K562 (cell line): ENCODE data around the gene SMC5. TPM values are rescaled to one million over a fixed set of nuclear protein-coding genes. Genes with fewer than 3 reads are reported as not detected.

ENCODE experiments used
- ATAC-seq: fragments of 200-7000 bp; cut with Tn5 transposase; 3 replicates; pipeline ENCODE4 v1.9.1; 2020; ENCODE audit warnings: moderate library complexity
- BruUV-seq: library from RNA; stranded (reverse); fragments of 400-500 nt; replicated peaks from 2 replicates; lab custom pipeline; 2021; lab: Mats Ljungman, UMichigan
- CTCF ChIA-PET: fragments of 300-600 bp; formaldehyde crosslinking; extraction: SDS; loops from one replicate; lab custom pipeline; 2021; ENCODE audit warnings: low intra/inter-chr PET ratio; lab: Yijun Ruan, JAX
- POLR2A ChIA-PET: fragments of 300-600, 350-650 bp; sonication (Branson Sonifier 250); formaldehyde crosslinking; extraction: SDS; loops from one replicate; lab custom pipeline; 2021; ENCODE audit warnings: antibody characterized with exemption, inconsistent platforms; lab: Yijun Ruan, JAX
- DNase-seq, 4 experiments: peaks; one replicate each; pipeline versions ENCODE4 v3.0.0 to v3.0.0-alpha.2; 2011 to 2018; ENCODE audit warnings: low spot score in 3 of 4, mixed read lengths in 3 of 4; ENCODE audit errors: extremely low read depth in 1 of 4
- FAIRE-seq: peaks from 2 replicates; lab custom pipeline; 2011; peaks lifted over from hg19 to GRCh38; lab: Jason Lieb, UNC
- H2AFZ ChIP-seq: 2 replicates; pipeline ENCODE4 v1.6.0; 2011; ENCODE audit warnings: low read depth, low read length, control low read depth, inconsistent platforms
- H3K27ac ChIP-seq: fragments of 200-600 bp; 3 replicates; pipeline ENCODE4 v1.8.0; 2011; ENCODE audit warnings: low read depth, mild to moderate bottlenecking, control low read depth, inconsistent platforms, low read length, moderate library complexity, mixed read lengths; ENCODE audit errors: extremely low read depth
- H3K27me3 ChIP-seq, 2 experiments: fragments of 300-600 bp in 1 of 2; 2 replicates in 1 of 2; 3 replicates in 1 of 2; pipeline versions ENCODE4 v1.6.0 to v1.8.0; 2011; ENCODE audit warnings: inconsistent platforms in 2 of 2, low read length in 2 of 2, mild to moderate bottlenecking in 1 of 2, mixed read lengths in 1 of 2, moderate library complexity in 1 of 2; ENCODE audit not compliant: control insufficient read depth in 2 of 2, insufficient read depth in 2 of 2
- H3K36me3 ChIP-seq: fragments of 300-600 bp; 3 replicates; pipeline ENCODE4 v1.8.0; 2011; ENCODE audit warnings: mild to moderate bottlenecking, low read length, inconsistent platforms; ENCODE audit not compliant: control insufficient read depth, insufficient read depth
- H3K4me1 ChIP-seq, 2 experiments: fragments of 200-600 bp in 1 of 2; replicated peaks in 1 of 2; 2 replicates in 1 of 2; 3 replicates in 1 of 2; pipeline versions ENCODE4 v1.5.1 to v1.8.0; 2011; ENCODE audit warnings: inconsistent platforms in 2 of 2, low read length in 2 of 2, mild to moderate bottlenecking in 1 of 2, mixed read lengths in 1 of 2, moderate library complexity in 1 of 2; ENCODE audit not compliant: control insufficient read depth in 2 of 2, insufficient read depth in 2 of 2
- H3K4me2 ChIP-seq: 2 replicates; pipeline ENCODE4 v1.6.1; 2011; ENCODE audit warnings: low read length, control low read depth, inconsistent platforms, mixed read lengths; ENCODE audit not compliant: insufficient read depth
- H3K4me3 ChIP-seq: fragments of 200-600 bp; sonication (generic), shearing (Covaris generic); 2 replicates; pipeline ENCODE4 v1.5.1; 2016; ENCODE audit warnings: control low read depth, inconsistent platforms
- H3K79me2 ChIP-seq: fragments of 200-600 bp; 3 replicates; pipeline ENCODE4 v1.8.0; 2011; ENCODE audit warnings: low read length, inconsistent platforms; ENCODE audit not compliant: control insufficient read depth, insufficient read depth
- H3K9ac ChIP-seq, 2 experiments: 2 replicates each; pipeline versions ENCODE4 v1.6.0 to v1.6.1; 2011; ENCODE audit warnings: low read depth in 2 of 2, low read length in 2 of 2, control low read depth in 1 of 2, inconsistent platforms in 1 of 2, mild to moderate bottlenecking in 1 of 2, mixed read lengths in 1 of 2; ENCODE audit not compliant: insufficient read depth in 1 of 2
- H3K9me1 ChIP-seq: one replicate; pipeline ENCODE4 v1.6.0; 2011; ENCODE audit warnings: inconsistent platforms, mild to moderate bottlenecking, low read length, moderate library complexity; ENCODE audit not compliant: control insufficient read depth, insufficient read depth
- H3K9me3 ChIP-seq: replicated peaks from 2 replicates; pipeline ENCODE4 v1.5.1; 2011; ENCODE audit warnings: low read depth, low read length, inconsistent platforms; ENCODE audit not compliant: control insufficient read depth, insufficient read depth
- H4K20me1 ChIP-seq: replicated peaks from 2 replicates; pipeline ENCODE4 v1.6.1; 2011; ENCODE audit warnings: low read length, inconsistent platforms, mixed read lengths; ENCODE audit not compliant: control insufficient read depth, insufficient read depth
- CHD1 ChIP-seq: fragments of 200-600 bp; sonication (generic); IDR thresholded peaks from one replicate; pipeline ENCODE4 v1.6.1; 2012; ENCODE audit warnings: mild to moderate bottlenecking, moderate library complexity, low read length, inconsistent platforms
- HIVEP1 ChIP-seq: fragments of 250-450 bp; sonication (Bioruptor Pico); IDR thresholded peaks from 2 replicates; pipeline ENCODE4 v1.4.0; 2020; ENCODE audit warnings: mild to moderate bottlenecking
- NR2C2 ChIP-seq, 2 experiments: fragments of 200-800 bp in 1 of 2; sonication (Bioruptor generic) in 1 of 2; sonication (generic) in 1 of 2; formaldehyde crosslinking in 1 of 2; IDR thresholded peaks; 2 replicates each; pipeline versions ENCODE4 v1.6.1 to v1.8.0; 2016 to 2022; ENCODE audit warnings: mild to moderate bottlenecking in 1 of 2, missing compliant biosample characterization in 1 of 2, missing genetic modification characterization in 1 of 2, missing genetic modification reagents in 1 of 2
- PML ChIP-seq: IDR thresholded peaks from 2 replicates; pipeline ENCODE4 v1.6.1; 2012; ENCODE audit warnings: low read length, inconsistent platforms
- ZBED1 ChIP-seq: IDR thresholded peaks from 2 replicates; pipeline ENCODE4 v1.6.1; 2014
- ZBTB1 ChIP-seq: sonication (generic); formaldehyde crosslinking; IDR thresholded peaks from 2 replicates; pipeline ENCODE4 v1.8.1; 2023; ENCODE audit warnings: missing genetic modification reagents, low read depth, mild to moderate bottlenecking, borderline replicate concordance
- ZNF282 ChIP-seq: sonication (generic); formaldehyde crosslinking; IDR thresholded peaks from 2 replicates; pipeline ENCODE4 v1.8.1; 2023; ENCODE audit warnings: missing genetic modification reagents
- ZNF75A ChIP-seq: fragments of 450-650 bp; formaldehyde crosslinking; IDR thresholded peaks from 2 replicates; pipeline ENCODE4 v1.4.0; 2020; ENCODE audit warnings: mild to moderate bottlenecking
- ZNF785 ChIP-seq: fragments of 250-450 bp; sonication (Bioruptor Pico); IDR thresholded peaks from 2 replicates; pipeline ENCODE4 v1.4.0; 2020; ENCODE audit warnings: mild to moderate bottlenecking
- WGBS: fragments of 100-300 bp; shearing (Covaris generic); methylation state at CpG from one replicate; pipeline ENCODE4 v1.1.6; 2016; ENCODE audit warnings: low coverage, mixed read lengths; ENCODE audit not compliant: insufficient coverage; ENCODE audit errors: missing lambda C conversion rate; 5-methylcytosine and 5-hydroxymethylcytosine counted together
- in situ Hi-C: fragments of 300-500 bp; cut with MboI; formaldehyde crosslinking; loops from 4 replicates; pipeline ENCODE4 v1.15.0; 2018; ENCODE audit warnings: inconsistent platforms, mixed read lengths
- intact Hi-C: fragments of 100-400 bp; cut with micrococcal nuclease; formaldehyde crosslinking; loops from 2 replicates; pipeline ENCODE4 v1.14.2; 2022
- polyA plus RNA-seq, 8 experiments: library from polyadenylated mRNA; depleted of rRNA in 4 of 8; stranded (reverse) in 5 of 8; unstranded in 3 of 8; fragments of >200 nt; fragmentation: Nextera tagmentation in 2 of 8; fragmentation: Illumina TruSeq in 1 of 8; extraction: Ambion mirVana in 2 of 8; extraction: Trizol in 1 of 8; gene quantifications; 2 replicates each; pipeline versions ENCODE4 v1.2.1 to v1.2.3, GENCODE V29; 2011 to 2014; ENCODE audit warnings: inconsistent platforms in 1 of 8, missing spikeins in 1 of 8
- total RNA-seq, 7 experiments: library from RNA; depleted of rRNA in 6 of 7; stranded (reverse); fragments of >200 nt in 6 of 7; fragmentation: Illumina TruSeq in 2 of 7; extraction: Trizol in 2 of 7; gene quantifications; 2 replicates each; pipeline versions ENCODE4 v1.2.1 to v1.2.3, GENCODE V29; 2011 to 2021; ENCODE audit warnings: low replicate concordance in 1 of 7
- TF ChIP-seq, protein P1 (sequence below): IDR thresholded peaks from 2 replicates; pipeline ENCODE4 v1.6.1; 2011; ENCODE audit warnings: borderline replicate concordance, low read depth, mild to moderate bottlenecking, moderate library complexity, low read length; ENCODE audit not compliant: insufficient read depth, poor library complexity, severe bottlenecking
- TF ChIP-seq, protein P2 (sequence below): sonication (generic); formaldehyde crosslinking; IDR thresholded peaks from 2 replicates; pipeline ENCODE4 v1.8.1; 2023; ENCODE audit warnings: missing genetic modification reagents, mild to moderate bottlenecking, borderline replicate concordance

Gene SMC5
- total and polyA plus RNA-seq, 9 of the 15 experiments (the other 6 are each of a cell fraction or from before 2014, with no cell fraction given): 3.5 to 43.2 (median 21.4) TPM

DNA sequence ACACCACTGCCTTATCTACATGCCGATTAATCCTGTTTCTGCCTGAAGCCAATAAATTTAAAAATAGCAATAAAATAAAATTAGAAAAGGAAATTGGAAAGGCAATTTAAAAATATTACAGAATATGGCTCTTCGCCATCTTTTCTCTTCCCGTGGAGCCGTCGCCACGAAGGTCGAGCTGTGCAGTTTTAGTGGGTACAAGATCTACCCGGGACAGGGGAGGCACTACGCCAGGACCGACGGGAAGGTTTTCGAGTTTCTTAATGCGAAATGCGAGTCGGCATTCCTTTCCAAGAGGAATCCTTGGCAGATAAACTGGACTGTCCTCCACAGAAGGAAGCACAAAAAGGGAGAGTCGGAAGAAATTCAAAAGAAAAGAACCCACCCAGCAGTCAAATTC, 41.7 kb upstream of the SMC5 start (continued):
- no peak for TF ChIP-seq ZBED1

DNA sequence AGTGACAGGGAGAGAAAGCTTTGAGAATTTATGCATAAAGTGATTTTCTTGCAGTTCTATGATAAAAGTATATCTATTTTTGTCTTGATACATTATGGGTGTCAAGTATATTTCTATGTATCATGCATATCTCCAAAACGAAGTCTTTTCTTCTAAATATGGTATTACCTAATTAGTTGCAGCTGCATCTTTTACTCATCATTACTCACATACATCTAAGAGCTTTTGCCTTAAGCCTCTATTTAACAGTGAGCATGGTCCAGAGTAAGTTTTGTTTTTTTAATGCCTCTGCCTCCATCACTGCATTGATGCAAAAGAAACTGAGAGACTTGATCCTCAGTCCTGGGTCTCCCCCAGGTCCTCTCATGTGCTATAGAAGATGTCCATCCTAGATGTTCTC, 40.0 kb upstream of the SMC5 start:
- ATAC-seq (no peak), FAIRE-seq (no peak), DNase-seq (no peak)
- no peak overlapping the region for H2AFZ ChIP-seq
- H3K9ac ChIP-seq: no peak overlapping the region
- no peaks in the 10 kb centered on the region for H3K9me3 ChIP-seq
- H4K20me1 ChIP-seq: no peaks in the 10 kb centered on the region
- ChIA-PET POLR2A (interaction anchor here (0.5 kb wide), 1 partner anchor 270 kb away, joined by 3 read pairs; no protein-coding TSS in a partner anchor), CTCF (no interaction called here)
- no peaks in the 10 kb centered on the region for H3K4me1 ChIP-seq
- H3K27me3 ChIP-seq: no peaks in the 10 kb centered on the region; a peak in 1 of 5 replicates
- no TSS peak for BruUV-seq
- no peaks in the 10 kb centered on the region for H3K36me3 ChIP-seq
- H3K9me1 ChIP-seq: no peaks in the 10 kb centered on the region
- H3K27ac ChIP-seq: no peak overlapping the region
- 0% methylated on average over 1 of the region's 1 CpG for WGBS
- intact Hi-C loops (no loop called here), in situ Hi-C loops (no loop called here)
- no peaks in the 10 kb centered on the region for H3K79me2 ChIP-seq
- H3K4me3 ChIP-seq: no peak overlapping the region
- no peak overlapping the region for H3K4me2 ChIP-seq
- no peak for TF ChIP-seq ZBTB1 (CRISPR knock-in tag)
- TF ChIP-seq, protein P1, sequence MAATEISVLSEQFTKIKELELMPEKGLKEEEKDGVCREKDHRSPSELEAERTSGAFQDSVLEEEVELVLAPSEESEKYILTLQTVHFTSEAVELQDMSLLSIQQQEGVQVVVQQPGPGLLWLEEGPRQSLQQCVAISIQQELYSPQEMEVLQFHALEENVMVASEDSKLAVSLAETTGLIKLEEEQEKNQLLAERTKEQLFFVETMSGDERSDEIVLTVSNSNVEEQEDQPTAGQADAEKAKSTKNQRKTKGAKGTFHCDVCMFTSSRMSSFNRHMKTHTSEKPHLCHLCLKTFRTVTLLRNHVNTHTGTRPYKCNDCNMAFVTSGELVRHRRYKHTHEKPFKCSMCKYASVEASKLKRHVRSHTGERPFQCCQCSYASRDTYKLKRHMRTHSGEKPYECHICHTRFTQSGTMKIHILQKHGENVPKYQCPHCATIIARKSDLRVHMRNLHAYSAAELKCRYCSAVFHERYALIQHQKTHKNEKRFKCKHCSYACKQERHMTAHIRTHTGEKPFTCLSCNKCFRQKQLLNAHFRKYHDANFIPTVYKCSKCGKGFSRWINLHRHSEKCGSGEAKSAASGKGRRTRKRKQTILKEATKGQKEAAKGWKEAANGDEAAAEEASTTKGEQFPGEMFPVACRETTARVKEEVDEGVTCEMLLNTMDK: no peak
- no peak for TF ChIP-seq CHD1
- TF ChIP-seq HIVEP1 (CRISPR knock-in tag): no peak
- no peak for TF ChIP-seq ZNF282 (CRISPR knock-in tag)
- TF ChIP-seq PML: no peak
- no peak for TF ChIP-seq ZNF785 (CRISPR knock-in tag)
- TF ChIP-seq, protein P2, sequence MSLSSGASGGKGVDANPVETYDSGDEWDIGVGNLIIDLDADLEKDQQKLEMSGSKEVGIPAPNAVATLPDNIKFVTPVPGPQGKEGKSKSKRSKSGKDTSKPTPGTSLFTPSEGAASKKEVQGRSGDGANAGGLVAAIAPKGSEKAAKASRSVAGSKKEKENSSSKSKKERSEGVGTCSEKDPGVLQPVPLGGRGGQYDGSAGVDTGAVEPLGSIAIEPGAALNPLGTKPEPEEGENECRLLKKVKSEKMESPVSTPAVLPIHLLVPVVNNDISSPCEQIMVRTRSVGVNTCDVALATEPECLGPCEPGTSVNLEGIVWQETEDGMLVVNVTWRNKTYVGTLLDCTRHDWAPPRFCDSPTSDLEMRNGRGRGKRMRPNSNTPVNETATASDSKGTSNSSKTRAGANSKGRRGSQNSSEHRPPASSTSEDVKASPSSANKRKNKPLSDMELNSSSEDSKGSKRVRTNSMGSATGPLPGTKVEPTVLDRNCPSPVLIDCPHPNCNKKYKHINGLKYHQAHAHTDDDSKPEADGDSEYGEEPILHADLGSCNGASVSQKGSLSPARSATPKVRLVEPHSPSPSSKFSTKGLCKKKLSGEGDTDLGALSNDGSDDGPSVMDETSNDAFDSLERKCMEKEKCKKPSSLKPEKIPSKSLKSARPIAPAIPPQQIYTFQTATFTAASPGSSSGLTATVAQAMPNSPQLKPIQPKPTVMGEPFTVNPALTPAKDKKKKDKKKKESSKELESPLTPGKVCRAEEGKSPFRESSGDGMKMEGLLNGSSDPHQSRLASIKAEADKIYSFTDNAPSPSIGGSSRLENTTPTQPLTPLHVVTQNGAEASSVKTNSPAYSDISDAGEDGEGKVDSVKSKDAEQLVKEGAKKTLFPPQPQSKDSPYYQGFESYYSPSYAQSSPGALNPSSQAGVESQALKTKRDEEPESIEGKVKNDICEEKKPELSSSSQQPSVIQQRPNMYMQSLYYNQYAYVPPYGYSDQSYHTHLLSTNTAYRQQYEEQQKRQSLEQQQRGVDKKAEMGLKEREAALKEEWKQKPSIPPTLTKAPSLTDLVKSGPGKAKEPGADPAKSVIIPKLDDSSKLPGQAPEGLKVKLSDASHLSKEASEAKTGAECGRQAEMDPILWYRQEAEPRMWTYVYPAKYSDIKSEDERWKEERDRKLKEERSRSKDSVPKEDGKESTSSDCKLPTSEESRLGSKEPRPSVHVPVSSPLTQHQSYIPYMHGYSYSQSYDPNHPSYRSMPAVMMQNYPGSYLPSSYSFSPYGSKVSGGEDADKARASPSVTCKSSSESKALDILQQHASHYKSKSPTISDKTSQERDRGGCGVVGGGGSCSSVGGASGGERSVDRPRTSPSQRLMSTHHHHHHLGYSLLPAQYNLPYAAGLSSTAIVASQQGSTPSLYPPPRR: no peak
- TF ChIP-seq ZNF75A (CRISPR knock-in tag): no peak
- no peak for TF ChIP-seq NR2C2 (CRISPR knock-in tag; IDR thresholded peaks at IDR 0.05)
- no peak for TF ChIP-seq NR2C2 (tag; IDR thresholded peaks at IDR 0.05)
